NCI-H82 treated with DMSO at 0.1 percent for 48 hours (cell line): Measurements from ENCODE around the gene NDUFS7.

Experiments
- DNase-seq: peaks from one replicate; lab custom pipeline; 2025; ENCODE audit not compliant: unreplicated experiment; lab: John Stamatoyannopoulos, UW

Gene NDUFS7

DNA sequence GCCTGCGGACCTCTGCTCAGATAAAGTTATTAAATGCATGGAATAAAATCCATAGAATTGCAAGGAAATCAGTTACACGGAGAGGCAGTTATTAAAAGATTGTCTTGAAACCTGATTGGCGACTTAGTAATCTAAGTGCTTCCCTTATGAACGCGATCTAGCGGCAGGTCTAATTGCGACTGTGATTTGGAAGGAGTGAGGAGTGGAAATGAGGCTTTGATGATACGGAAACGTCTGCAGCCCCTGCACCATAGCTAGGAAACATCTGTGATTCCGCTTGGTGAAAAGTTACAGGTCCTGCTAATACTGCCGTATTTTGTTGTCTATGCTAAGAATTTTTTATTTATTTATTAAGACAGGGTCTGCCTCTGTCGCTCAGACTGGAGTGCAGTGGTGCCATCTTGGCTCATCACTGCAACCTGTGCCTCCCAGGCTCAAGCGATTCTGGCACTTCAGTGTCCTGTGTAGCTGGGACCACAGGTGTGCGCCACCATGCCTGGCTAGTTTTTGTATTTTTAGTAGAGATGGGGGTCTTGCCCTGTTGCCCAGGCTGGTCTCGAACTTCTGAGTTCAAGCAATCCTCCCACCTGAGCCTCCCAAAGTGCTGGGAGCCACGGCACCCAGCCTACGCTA, 887 bp downstream of the NDUFS7 start:
- DNase-seq, result no peak

DNA sequence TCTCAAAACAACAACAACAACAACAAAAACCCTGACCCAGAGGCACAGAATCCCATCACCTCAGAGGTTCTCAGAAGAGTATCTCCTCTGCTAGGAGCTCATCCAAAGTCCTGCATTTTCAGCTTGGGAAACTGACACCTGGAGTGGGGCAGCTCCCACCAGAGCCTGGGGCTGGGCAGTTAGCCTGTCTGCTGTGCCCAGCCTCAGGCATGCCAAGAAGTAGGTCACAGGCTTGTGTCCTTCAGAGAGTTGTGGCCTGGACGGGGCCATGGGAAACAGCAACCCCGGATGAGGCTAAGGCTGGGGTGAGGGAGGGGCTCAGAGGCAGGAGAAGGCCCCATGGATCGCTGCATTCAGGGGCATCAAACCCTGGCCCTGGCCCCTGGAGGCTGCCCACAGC, 2.1 kb downstream of the NDUFS7 start:
- no peak for DNase-seq

DNA sequence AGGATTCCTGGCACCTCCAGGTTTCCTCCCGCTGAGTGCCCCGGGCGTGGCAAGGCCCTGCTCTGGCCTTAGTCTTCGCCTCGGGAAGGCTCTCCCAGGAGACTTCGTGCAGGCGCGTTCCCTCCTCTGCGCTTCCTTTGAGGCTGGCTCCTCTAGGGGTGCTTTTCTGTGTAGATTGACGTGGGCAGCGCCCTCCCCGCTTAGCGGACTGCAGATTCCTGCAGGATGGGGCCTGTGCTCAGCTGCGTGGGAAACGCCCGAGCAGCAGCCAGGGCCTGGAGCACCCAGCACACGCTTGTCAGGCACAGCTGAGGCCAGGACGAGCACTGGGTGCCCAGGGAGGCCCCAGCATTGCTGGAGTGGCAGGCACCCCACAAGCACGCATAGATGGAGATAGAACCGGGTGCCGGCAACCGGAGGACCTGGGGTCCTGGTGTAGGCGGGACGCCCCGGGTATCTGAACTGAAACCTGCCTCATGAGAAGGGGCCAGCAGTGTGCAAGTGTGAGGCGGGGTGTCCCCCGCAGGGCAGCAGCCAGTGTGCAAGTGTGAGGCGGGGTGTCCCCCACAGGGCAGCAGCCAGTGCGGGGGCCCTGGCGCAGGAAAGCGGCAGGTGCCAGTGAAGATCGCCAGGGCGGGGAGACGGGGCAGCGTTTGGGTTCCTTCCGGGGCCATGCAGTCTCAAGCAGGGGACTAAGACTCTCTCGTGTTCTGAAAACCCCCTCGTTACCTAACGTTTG, 3.4 kb downstream of the NDUFS7 start:
- no peak for DNase-seq

DNA sequence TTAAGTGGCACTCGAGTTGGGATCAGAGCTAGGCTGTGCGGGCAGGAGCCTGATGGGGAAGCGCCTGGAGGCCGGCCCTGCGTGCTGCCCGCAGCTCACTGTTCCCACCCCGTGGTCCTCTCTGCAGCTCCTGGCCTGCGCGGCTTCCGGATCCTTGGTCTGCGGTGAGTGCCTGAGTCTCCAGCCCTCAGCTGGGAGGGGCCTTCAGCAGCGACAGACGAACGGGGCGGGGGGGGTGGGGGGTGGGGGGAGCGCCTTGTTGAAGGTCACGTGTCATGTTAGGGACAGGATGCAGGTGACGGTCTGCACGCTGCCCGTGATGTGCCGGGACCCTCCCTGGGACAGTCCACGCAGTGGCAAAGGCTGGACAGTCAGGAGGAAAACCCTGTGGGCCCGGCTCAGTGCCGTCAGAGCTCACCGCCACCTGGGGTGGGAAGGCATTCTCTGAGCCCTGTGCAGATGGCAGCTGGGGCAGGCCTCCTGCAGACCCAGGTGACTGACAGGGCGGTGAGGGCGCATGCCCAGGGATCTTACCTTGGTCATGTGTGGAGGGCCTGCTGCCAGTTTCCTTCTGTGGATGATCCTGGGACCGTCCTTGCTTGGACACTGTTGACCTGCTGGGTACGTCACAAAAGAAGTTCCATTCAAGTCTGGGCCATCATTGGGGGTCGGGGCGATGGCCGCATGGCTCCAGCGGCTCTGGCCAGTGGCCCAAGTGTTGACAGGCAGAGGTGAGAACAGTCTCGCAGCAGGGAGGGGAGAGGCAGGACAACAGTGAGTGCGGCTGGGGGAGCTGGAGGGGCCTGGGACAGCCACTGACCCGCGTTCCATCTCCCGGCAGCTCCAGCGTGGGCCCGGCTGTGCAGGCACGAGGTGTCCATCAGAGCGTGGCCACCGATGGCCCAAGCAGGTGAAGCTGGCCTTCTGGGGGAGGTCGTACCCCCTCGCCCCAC, 4.3 kb downstream of the NDUFS7 start:
- DNase-seq, result no peak

DNA sequence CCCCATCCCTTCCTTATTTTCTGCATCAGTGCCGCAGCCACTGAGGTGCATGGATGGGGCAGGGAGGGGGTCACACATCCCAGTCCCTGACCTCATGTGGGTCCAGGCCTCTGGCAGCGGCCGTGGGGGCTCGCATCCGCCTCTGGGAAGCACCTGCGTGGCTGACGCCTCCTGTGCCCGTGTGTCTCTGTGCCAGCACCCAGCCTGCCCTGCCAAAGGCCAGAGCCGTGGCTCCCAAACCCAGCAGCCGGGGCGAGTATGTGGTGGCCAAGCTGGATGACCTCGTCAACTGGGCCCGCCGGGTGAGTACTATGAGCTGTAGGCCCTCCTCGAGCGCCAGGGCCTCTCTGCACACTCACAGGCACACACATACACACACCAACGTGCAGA, 4.9 kb downstream of the NDUFS7 start:
- no peak for DNase-seq

DNA sequence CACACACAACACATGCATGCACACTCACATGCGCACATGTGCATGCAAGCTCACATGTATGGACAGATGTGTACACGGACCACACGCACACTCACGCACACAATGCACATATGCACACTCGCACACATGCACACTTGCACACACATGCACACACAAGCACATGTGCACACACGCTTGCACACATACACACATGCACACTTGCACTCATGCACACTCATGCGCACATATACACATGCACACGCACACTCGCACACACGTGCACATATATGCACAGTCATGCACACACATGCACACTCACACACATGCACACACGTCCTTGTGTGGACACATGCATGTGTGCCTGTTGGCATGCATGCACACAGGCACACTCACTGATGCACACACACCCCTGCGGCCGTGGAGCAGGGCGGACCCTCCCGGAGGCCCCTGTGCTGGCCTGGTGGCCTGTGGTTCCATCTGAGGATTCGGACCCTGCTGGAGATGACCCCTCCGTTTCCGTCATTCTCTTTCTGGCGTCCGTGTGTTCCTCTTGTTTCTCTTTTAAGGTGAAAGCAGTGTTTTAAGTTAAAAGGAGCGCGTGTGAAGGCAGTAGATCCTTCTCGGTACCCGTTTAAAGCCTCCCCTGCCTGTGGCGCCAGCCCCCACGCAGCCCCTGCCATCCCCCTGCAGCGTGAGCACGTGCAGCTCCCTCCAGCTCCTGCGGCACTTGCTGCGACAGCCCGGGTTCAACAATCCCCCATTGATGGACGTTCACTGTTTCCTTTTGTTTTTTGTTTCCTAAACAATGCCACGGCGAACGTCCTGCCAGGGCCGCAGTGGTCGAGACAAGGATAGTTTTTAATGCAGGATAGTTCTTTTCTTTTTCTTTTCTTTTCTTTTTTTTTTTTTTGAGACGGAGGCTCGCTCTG, 5.6 kb downstream of the NDUFS7 start:
- no peak for DNase-seq

DNA sequence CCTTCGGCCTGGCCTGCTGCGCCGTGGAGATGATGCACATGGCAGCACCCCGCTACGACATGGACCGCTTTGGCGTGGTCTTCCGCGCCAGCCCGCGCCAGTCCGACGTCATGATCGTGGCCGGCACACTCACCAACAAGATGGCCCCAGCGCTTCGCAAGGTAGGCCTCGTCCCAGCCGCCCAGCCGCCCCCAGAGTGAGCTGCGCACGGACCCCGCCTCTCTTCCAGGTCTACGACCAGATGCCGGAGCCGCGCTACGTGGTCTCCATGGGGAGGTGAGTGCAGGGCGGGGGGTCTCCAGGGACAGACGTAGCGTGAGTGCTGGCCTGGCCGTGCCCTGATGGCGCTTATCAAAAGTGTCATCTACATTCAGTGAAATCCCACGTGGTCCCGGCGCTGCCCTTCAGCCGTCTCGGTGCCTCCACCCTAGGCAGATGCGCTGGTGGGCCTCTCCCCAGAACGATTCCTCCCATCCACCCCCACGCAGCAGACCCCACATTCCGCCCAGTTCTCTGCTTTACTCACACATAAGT, 7.2 kb downstream of the NDUFS7 start:
- no peak for DNase-seq

DNA sequence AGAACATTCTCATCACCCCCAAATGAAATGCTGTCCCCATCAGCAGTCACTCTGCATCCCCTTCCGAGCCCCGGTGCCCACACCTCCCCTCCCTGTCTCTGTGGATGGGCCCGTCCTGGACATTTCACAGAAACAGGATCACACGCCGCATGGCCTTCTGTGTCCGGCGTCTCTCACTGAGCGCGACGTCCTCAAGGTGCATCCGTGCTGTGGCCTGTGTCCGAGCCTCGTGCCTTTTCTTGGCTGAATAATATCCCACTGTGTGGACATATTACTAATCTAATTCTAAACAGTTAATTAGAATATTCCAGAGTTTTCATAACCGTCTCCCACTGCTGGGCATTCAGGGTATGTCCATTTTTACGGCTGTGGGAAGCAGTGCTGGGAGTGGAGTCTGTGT, 8.7 kb downstream of the NDUFS7 start:
- DNase-seq, result no peak

DNA sequence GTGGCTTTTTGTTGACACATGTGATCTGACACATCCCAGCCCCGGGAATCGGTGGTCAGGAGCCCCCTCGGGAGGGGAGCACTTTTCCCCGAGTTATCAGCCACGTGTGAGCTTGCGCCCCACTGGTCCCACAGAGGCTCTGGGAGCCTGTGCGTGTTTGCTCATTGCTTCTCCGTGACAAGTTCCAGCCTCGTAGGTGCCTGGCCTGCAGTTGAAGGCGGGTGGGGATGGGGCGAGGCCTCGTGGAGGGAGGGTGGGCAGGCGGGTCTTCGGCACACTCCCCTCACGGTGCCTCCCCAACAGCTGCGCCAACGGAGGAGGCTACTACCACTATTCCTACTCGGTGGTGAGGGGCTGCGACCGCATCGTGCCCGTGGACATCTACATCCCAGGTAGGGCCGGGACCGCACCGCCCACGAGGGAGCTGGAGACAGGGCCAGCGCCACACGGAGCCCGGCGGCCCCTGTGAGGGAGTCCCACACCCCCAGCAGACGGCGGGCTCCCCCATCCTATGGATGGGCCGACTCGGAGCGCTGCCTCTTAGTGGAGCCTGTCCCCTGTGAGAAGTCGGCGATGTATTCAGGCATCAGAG, 9.3 kb downstream of the NDUFS7 start:
- no peak for DNase-seq

DNA sequence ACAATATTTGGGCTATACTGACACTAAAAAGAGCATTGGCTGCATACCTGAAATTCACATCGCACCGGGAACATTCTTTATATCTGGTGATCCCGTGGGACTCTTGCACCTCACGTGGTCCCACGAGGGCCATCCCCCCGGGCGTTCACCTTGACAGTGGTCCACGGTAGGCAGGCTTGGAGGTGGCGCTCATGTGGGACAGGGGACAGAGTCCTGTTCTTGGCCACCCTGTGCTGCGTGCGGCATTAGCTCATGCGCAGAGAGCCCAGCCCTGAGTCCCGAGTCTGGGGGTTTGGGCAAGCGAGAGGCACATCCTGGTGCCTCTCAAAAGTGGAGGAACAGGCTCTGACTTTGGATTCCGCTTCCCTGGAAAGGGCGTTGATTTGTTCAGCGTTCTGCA, 10.1 kb downstream of the NDUFS7 start:
- DNase-seq, result no peak

DNA sequence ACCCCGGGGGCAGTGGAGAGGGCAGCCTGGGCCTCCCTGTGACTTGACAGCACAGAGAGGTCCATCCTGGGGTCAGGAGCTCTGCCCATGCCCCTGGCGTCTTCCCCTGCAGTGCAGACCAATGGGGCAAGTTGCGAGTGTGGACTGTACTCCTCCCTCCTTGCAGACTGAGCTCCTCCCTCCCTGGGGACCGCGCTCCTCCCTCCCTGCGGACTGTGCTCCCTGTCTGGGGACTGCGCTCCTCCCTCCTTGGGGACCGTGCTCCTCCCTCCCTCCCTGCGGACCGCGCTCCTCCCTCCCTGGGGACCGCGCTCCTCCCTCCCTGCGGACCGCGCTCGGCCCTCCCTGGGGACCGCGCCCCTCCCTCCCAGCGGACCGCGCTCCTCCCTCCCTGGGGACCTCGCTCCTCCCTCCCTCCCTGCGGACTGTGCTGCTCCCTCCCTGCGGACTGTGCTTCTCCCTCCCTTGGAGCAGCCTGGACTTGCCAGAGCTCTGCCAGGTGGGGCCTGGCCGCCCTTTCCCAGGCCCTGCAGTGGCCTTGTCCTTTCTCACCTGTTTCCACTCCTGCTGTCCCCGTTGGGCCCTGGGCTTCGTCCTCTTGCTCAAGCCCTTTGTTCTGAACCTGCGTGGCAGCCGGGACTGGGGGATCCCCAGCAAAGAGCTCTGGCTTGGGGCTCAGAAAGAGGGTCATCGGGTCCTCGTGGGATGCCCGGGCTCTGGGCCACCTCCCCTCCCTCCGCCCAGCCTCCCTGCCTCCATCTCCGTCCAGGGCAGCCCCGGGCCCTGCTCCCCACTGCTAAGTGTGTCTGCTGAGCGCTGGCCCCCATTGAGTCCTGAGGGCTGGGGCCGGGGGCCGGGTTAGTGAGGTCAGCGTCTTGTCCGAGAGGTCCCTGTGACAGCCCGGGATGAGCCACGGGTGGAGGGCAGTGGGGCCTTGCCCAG, 10.8 kb downstream of the NDUFS7 start:
- DNase-seq, result no peak

DNA sequence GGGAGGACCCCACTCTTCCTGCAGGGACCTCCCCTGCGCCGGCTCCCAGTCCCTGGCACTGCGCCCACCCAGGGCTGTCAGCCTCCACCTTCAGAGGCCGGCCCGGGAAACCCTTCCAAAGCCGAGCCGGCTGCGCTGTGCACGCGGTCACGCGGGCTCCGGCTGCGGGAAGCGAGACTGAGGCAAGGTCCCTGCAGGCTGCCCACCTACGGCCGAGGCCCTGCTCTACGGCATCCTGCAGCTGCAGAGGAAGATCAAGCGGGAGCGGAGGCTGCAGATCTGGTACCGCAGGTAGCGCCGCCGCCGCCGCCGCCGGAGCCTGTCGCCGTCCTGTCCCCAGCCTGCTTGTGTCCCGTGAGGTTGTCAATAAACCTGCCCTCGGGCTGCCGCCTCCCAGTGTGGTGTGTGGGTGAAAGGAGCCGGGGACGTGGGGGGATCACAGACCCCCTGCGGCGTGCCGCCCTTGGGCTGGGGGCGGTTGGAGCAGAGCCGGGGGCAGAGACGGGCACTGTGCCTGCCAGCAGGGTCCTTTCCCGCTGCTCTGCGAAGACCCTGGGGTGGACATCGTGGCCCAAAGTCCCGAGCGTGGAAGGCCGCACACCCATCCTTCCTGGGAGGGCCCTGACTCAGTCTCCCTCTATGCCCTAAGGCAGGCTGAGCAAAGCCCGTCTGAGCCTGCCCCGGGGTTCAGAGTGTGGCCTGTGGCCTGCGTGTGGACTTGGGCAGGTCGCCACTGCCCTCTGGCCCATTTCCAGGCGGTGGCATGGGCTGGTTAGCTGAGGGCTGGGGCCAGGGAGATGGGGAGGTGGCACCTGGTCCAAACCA, 11.7 kb downstream of the NDUFS7 start:
- no peak for DNase-seq

DNA sequence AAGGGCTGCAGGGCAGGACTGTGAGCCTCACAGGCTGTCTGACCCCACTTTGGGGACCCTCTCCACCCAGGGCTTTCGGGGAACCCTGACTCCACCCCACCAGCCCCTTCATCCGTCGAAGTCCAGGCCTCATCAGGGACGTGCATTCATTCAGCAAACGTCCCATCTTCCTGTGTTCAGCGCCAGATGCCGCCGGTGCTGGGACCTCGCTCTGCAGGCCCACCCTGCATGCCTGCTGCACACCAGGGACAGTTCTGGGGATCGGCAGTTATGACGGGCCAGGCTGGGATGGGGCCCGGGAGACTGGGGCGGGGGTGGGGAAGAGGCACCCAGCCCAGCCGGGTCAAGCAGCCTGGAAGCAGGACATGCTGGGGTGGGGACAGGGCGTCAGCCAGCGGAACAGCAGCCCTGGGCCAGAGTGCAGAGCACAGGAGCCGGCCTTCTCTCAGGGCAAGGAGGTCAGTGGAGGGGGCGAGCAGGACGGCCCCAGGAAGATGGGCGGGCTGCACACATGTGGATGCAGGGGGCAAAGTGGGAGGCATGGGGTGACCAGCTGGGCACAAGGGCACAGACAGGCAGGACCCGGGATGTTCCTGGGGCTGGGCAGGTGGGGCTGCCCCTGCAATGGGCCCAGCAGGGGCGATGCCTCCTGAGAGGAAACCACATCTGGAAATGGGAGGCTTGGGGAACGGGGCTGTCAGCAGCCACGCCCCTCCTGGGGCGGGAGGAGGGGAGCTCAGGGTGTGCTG, 12.5 kb downstream of the NDUFS7 start:
- no peak for DNase-seq

DNA sequence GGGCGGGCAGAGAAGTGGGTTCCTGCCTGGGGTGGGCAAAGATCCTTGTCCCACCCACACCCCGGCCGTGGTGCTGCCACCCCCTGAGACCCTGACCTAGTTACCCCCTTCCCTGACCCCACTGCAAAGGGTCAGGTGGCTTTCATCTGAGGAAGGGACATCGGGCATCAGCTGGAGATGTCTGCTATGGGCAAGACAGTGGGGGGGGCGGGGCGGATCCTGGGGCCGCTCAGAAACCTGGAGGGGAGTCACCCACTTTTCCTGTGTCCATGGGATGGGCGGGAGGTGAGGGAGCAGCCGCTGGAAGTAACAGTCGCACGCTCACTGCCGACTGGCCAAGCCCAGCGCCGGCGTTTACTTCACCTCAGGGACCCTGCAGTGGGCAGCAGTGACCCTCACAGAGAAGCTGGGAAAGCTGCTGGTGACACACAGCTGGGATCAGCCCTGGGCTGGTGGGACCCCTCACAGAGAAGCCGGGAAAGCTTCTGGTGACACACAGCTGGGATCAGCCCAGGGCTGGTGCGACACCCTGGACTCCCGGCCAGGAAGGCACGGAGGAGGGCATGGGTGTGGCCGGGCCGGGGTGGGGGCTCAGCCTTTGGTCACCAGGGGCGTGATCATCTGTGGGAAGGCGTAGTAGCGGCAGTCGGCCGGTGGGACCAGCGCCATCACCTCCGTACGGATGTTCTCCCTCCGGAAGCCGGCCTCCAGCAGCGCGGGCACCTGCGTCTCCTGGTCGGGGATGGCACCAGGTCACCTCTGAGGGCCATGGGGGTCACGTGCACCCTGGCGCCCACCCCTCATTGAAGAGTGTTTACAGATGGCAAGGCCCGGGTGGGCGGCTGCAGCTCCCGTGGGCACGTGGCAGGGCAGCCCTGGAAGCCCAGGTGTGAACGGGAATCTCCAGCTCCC, 13.3 kb downstream of the NDUFS7 start:
- no peak for DNase-seq

DNA sequence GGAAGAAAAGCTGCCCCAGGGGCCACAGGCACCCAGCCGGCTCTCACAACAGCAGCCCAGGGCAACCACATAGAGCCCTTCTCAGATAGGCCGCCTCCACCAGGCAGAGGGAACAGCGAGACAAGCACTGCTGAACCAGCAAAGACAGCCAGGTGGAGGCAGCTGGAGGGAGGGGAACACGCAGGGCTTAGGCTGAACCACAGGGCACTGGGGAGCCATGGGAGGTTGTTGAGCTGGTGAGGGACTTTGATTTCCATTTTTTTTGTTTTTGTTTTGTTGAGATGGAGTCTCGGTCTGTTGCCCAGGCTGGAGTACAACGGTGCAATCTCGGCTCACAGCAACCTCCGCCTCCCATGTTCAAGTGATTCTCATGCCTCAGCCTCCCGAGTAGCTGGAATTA, 14.1 kb downstream of the NDUFS7 start:
- DNase-seq, result no peak

DNA sequence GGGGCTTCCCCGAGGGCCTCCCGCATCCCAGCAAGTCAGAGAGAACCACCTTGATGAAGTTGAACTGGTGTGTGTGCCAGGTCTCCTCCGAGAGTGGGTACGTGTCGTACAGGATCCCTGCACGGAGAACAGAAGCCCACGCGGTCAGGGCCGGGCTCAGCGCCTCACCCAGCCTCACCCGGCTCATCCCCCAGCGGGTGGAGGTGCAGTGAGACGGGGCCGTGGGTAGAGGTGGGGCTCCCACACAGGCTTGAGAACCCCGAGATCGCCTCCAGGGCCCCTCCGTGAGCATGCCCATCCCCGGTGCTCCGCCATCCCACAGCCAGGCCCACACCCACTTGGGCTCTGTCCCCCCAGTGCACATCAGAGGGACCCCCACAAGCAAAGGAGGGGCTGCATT, 15.4 kb downstream of the NDUFS7 start:
- no peak for DNase-seq
